Mucosa of descending colon (tissue), 3 donors: ENCODE data around the gene SPOCK1. TPM values are rescaled to one million over a fixed set of nuclear protein-coding genes. Genes with fewer than 3 reads are reported as not detected.

Experiments used
- ATAC-seq: fragments of 200-7000 bp; cut with Tn5 transposase; one replicate; pipeline ENCODE4 v1.9.1; 2020; ENCODE audit warnings: mild to moderate bottlenecking, moderate library complexity
- DNase-seq, 3 donors: peaks; one replicate each; pipeline ENCODE4 v3.0.0-alpha.2; 2020
- H3K36me3 ChIP-seq: fragments of 200-600 bp; one replicate; pipeline ENCODE4 v1.8.0; 2021; ENCODE audit warnings: low read depth, mild to moderate bottlenecking
- H3K4me1 ChIP-seq: fragments of 200-600 bp; one replicate; pipeline ENCODE4 v1.8.0; 2021; ENCODE audit warnings: low read depth, mild to moderate bottlenecking
- H3K4me3 ChIP-seq: fragments of 200-600 bp; one replicate; pipeline ENCODE4 v1.8.0; 2021; ENCODE audit warnings: mild to moderate bottlenecking
- H3K9me3 ChIP-seq: fragments of 200-600 bp; one replicate; pipeline ENCODE4 v1.8.0; 2021; ENCODE audit warnings: mild to moderate bottlenecking
- intact Hi-C, 2 donors: fragments of 100-400 bp; cut with DNase I in 1 of 2; cut with micrococcal nuclease in 1 of 2; formaldehyde crosslinking; loops; one replicate each; pipeline versions ENCODE4 v1.11.0 to v1.11.1; 2022; cut with DNase I, micrococcal nuclease
- total RNA-seq, 3 donors: library from RNA; stranded (reverse); fragmentation: NEBNext Ultra II Directional in 2 of 3; extraction: Animal tissue kit (Norgen Biotek cat#: 25700) in 2 of 3; gene quantifications; one replicate each; pipeline versions ENCODE4 v1.2.1 to v1.2.4, GENCODE V29; 2021 to 2023
- TF ChIP-seq, protein P1 (sequence below): fragments of 200-600 bp; IDR thresholded peaks from one replicate; pipeline ENCODE4 v1.8.0; 2022; ENCODE audit warnings: antibody characterized with exemption, mild to moderate bottlenecking
- donor health status: DM: no; HTN: no; CAD: no; lungs with moderate emphysema.
- donor health status: DM: no; HTN: no; CAD: no.
- donor health status: DM: no; HTN: yes; CAD: no.

Gene SPOCK1
- total RNA-seq, 3 donors from 2014 or later: 1.8 to 55.5 (median 7.9) TPM

DNA sequence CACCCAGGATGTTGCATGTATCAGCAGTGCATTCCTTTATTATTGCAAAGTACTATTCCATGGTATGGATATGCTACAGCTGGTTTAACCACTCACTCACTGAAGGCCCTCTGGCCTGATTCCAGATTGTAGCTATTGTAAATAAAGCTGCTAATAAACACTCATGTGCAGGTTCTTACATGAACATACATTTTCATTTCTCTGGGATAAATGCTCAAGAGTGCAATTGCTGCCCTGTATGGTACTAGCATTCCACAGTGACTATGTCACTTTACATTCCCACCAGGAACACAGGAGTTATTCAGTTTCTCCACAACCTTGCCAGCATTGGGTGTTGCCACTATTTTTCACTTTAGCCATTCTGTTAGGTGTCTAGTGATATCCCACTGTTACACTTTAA, 267.6 kb downstream of the SPOCK1 start:
- no peak for ATAC-seq
- intact Hi-C loops: no loop called here
- H3K4me3 ChIP-seq: no peak overlapping the region

DNA sequence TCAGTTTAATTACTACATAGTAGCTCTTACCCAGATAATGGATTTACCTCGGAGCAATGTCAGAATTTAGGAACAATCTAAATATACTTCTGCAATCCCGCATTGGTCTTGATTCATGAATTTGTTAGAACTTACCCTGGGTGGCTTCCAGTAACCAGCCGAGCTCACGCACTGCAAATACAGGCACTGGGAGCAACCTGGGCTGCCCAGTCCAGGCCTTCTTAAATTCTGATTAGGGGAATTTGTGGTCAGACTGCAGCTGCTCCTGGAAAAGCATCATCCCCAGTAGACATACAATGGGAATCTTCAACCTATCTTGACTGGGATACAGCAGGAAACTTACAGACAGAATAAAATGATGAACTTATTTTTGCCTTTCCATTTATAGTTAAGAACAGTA, 270.3 kb downstream of the SPOCK1 start:
- no peak for DNase-seq
- Histone ChIP-seq H3K4me1 (no peaks in the 10 kb centered on the region), H3K36me3 (no peaks in the 10 kb centered on the region), H3K4me3 (no peak overlapping the region), H3K9me3 (no peaks in the 10 kb centered on the region)
- intact Hi-C loops: no loop called here
- no peak for ATAC-seq
- TF ChIP-seq, protein P1, sequence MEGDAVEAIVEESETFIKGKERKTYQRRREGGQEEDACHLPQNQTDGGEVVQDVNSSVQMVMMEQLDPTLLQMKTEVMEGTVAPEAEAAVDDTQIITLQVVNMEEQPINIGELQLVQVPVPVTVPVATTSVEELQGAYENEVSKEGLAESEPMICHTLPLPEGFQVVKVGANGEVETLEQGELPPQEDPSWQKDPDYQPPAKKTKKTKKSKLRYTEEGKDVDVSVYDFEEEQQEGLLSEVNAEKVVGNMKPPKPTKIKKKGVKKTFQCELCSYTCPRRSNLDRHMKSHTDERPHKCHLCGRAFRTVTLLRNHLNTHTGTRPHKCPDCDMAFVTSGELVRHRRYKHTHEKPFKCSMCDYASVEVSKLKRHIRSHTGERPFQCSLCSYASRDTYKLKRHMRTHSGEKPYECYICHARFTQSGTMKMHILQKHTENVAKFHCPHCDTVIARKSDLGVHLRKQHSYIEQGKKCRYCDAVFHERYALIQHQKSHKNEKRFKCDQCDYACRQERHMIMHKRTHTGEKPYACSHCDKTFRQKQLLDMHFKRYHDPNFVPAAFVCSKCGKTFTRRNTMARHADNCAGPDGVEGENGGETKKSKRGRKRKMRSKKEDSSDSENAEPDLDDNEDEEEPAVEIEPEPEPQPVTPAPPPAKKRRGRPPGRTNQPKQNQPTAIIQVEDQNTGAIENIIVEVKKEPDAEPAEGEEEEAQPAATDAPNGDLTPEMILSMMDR: no peak

More for the DNA sequence above, 267.6 kb downstream of the SPOCK1 start:
- TF ChIP-seq, protein P1: no peak
- no peak for DNase-seq
- H3K9me3 ChIP-seq: no peaks in the 10 kb centered on the region
- H3K4me1 ChIP-seq: no peaks in the 10 kb centered on the region
- H3K36me3 ChIP-seq: no peaks in the 10 kb centered on the region

DNA sequence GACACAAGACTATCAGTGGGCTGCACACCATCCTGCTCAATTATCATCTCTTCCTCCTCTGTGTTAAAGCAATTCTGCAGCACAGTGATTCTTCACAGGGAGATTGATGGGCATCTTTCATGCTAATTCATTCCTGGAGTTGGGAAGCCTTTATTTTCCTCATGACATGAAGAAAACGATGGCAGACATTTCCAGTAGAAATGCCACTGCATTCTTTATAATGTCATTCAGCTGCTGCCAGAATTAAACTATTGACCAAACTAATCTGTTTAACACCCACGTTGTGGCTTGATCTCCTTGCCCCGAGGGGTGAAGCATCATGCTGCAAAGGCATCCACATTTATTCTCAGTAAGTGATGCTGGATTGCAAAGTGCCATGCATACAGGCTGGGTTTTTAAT, 273.0 kb downstream of the SPOCK1 start:
- ATAC-seq (no peak), DNase-seq (no peak)
- no peaks in the 10 kb centered on the region for H3K9me3 ChIP-seq
- H3K4me3 ChIP-seq: no peak overlapping the region
- H3K36me3 ChIP-seq: no peaks in the 10 kb centered on the region
- no peaks in the 10 kb centered on the region for H3K4me1 ChIP-seq
- intact Hi-C loops: no loop called here
- TF ChIP-seq, protein P1: no peak

DNA sequence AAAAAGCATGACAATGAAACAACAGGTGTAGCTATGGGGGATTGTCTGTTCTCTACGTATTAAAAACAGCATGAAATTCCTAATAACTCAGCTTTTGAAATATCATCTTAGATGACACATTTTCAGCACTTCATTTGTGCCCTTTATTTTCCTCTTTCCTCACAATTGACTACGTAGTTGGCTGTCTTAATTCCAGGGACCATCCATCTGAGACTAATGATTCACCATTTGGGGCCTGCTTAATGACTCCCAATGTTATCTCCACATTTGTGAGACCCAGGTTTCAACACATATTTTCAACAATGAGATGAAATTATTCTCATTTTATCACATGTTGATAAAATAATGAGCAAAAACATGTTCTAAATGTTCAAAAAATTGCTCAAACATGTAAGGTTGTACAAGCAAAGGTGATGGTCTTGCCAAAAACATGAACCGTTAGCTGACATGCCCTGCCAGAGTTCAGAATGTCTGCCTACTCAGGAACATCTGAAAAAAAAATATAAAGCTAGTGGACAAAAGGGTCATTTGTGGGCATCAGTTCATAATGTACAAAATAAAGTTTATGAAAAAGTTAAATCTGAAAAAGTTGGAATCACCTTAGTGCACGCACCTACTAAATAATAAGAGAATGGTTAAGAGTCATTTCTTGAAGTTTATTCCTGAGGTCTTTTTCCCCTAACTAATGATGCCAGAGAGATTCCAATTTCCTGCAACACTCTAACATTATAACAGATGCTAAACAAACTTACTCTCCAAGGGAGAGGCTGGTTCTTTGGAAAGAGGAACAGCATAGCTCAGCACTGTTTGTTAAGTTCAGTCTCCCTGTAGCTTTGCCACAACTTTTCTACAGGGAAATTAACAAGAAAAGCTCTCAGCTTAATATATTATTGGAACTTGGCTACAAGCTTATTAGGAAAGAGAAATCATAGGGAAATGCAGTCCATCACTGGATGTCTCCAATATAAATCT, 275.5 kb downstream of the SPOCK1 start:
- no peak for ATAC-seq
- DNase-seq: no peak
- Histone ChIP-seq H3K4me3 (no peak overlapping the region), H3K9me3 (no peaks in the 10 kb centered on the region), H3K4me1 (no peaks in the 10 kb centered on the region), H3K36me3 (no peaks in the 10 kb centered on the region)
- intact Hi-C loops: no loop called here
- TF ChIP-seq, protein P1: no peak

DNA sequence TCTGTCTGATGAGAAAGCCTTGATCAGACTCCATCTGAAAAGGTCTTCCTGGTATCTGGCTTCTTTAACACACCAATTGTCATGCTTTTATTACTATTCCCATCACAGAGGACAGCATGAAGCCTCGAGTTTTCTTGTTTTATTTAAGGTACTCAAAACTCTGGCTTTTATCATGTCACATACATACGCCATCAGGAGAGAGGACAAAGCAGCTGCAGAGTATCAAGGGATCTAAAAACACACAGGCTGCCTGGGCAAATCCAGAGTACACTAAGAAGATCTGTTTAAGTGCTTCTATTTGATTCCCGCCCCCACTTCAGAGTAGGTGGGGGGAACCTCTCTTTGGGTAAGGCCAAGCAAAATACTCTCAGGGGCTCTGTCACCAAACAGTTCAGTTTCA, 277.2 kb downstream of the SPOCK1 start:
- no peak for ATAC-seq
- intact Hi-C loops: no loop called here
- TF ChIP-seq, protein P1: no peak
- no peak for DNase-seq
- Histone ChIP-seq H3K9me3 (no peaks in the 10 kb centered on the region), H3K4me3 (no peak overlapping the region), H3K4me1 (no peaks in the 10 kb centered on the region), H3K36me3 (no peaks in the 10 kb centered on the region)
